Measurements from ENCODE around the gene DOP1A. TPM values are rescaled to one million over a fixed set of nuclear protein-coding genes. Genes with fewer than 3 reads are reported as not detected.
A peak's percentile ranks its signal among the peaks of the same experiment; 100 is the strongest.

Gene DOP1A
- total RNA-seq, 1 donor from 2014 or later: 19.3 TPM

DNA sequence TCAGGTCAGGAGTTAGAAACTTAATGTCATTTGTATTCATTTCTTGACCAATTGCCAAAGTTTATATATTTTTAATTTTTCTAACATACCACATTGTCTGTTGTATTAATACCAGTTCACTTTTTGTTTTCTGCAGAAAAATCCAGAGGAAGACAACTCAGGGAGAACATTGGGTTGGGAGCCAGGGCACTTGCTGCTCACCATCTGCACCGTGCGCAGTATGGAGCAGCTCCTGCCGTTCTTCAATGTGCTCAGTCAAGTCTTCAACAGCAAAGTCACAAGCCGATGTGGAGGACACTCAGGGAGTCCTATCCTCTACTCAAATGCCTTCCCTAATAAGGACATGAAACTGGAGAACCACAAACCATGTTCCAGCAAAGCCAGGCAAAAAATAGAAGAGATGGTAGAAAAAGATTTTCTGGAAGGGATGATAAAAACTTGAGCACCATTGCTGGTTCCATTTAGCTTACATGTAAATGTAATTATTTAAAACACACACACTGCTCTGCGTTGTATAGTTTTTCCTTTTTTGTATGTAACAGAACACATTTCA is 100.3 kb downstream of the DOP1A start:
- no peak overlapping the region for H3K9ac ChIP-seq (ENCODE audit: low read depth in 1 of 3, low read length in 3 of 3)
- no peaks in the 10 kb centered on the region for H3K27me3 ChIP-seq (ENCODE audit: control insufficient read depth in 3 of 3, insufficient read depth in 3 of 3, low read length in 3 of 3)
- H3K4me3 ChIP-seq (ENCODE audit: low read length in 3 of 3): no peak overlapping the region
- no peaks in the 10 kb centered on the region for H3K9me3 ChIP-seq (ENCODE audit: control insufficient read depth in 3 of 3, low read length in 3 of 3)
- no peak overlapping the region for H3K27ac ChIP-seq (ENCODE audit: low read depth, low read length)
- no peaks in the 10 kb centered on the region for H3K4me1 ChIP-seq (ENCODE audit: control insufficient read depth in 3 of 3, insufficient read depth in 3 of 3, low read length in 3 of 3)
- H3K36me3 ChIP-seq (ENCODE audit: control insufficient read depth in 3 of 3, insufficient read depth in 3 of 3, low read length in 3 of 3): peaks cover 25 to 78% (median 54%) of the 10 kb centered on the region in 3 donors

DNA sequence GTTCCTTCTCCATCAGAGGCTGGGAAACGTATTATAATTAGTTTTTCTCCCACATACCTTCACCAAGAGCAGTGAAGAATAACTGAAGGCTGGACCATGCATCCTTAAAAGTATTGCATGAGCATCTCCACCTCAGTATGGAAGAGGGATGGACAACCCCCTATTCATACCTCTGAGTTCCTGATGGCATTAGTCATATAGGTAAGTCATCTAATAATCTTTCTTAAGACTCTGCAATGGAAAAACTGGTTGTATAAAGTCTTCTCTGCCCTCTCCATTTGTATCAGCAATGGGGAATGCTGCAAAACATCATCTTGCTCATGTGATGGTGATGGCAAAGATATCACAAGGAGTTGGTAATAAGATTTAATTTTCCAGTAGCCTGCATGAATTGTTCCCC is 101.1 kb downstream of the DOP1A start:
- H3K36me3 ChIP-seq (ENCODE audit: control insufficient read depth in 3 of 3, insufficient read depth in 3 of 3, low read length in 3 of 3): peaks cover 29 to 81% (median 54%) of the 10 kb centered on the region in 3 donors
- no peak overlapping the region for H3K27ac ChIP-seq (ENCODE audit: low read depth, low read length)
- H3K9ac ChIP-seq (ENCODE audit: low read depth in 1 of 3, low read length in 3 of 3): no peak overlapping the region
- H3K27me3 ChIP-seq (ENCODE audit: control insufficient read depth in 3 of 3, insufficient read depth in 3 of 3, low read length in 3 of 3): no peaks in the 10 kb centered on the region
- no peaks in the 10 kb centered on the region for H3K9me3 ChIP-seq (ENCODE audit: control insufficient read depth in 3 of 3, low read length in 3 of 3)
- no peaks in the 10 kb centered on the region for H3K4me1 ChIP-seq (ENCODE audit: control insufficient read depth in 3 of 3, insufficient read depth in 3 of 3, low read length in 3 of 3)
- H3K4me3 ChIP-seq (ENCODE audit: low read length in 3 of 3): no peak overlapping the region

DNA sequence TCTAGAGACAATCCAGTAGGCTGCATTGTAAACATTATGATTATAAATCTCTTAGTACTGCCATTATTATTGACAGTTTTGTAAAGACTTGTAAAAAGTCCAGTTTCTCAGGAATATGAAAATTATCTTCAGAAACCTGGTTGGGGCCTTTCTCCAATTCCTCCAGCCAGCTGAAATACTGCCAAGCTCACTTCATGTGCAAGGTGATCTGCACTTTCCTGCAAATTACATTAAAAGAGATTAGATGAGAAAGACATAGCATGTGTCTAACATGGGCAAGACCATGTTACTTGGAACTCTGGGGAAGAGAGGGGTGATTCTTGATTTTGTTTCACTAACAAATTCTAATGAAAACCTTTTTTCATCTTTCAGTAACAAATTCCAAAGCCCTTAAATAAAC is 101.6 kb downstream of the DOP1A start:
- Histone ChIP-seq H3K9me3 (ENCODE audit: control insufficient read depth in 3 of 3, low read length in 3 of 3) (no peaks in the 10 kb centered on the region), H3K27me3 (ENCODE audit: control insufficient read depth in 3 of 3, insufficient read depth in 3 of 3, low read length in 3 of 3) (no peaks in the 10 kb centered on the region)

DNA sequence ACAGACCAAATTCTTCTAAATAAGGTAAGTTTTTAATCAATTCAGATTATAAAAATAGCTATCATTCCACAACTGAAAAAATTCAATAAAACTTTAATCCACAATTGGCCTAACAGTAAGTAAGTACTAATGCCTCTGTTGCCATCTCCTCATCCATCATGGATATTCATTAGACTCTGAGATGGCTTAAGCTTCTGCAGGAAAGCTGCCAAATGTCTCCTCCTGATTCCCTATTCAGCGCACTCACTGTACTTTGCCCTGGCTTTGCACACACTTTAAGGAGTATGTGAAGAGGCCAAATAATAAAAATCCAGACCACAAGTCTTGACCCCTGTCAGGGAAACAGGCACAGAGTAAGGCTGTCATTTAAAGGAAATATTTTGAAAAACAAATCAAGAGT is 102.0 kb downstream of the DOP1A start:
- Histone ChIP-seq H3K9me3 (ENCODE audit: control insufficient read depth in 3 of 3, low read length in 3 of 3) (no peaks in the 10 kb centered on the region), H3K9ac (ENCODE audit: low read depth in 1 of 3, low read length in 3 of 3) (no peak overlapping the region), H3K36me3 (ENCODE audit: control insufficient read depth in 3 of 3, insufficient read depth in 3 of 3, low read length in 3 of 3) (peaks cover 29 to 81% (median 51%) of the 10 kb centered on the region in 3 donors), H3K4me3 (ENCODE audit: low read length in 3 of 3) (no peak overlapping the region), H3K27me3 (ENCODE audit: control insufficient read depth in 3 of 3, insufficient read depth in 3 of 3, low read length in 3 of 3) (no peaks in the 10 kb centered on the region), H3K4me1 (ENCODE audit: control insufficient read depth in 3 of 3, insufficient read depth in 3 of 3, low read length in 3 of 3) (no peaks in the 10 kb centered on the region), H3K27ac (ENCODE audit: low read depth, low read length) (no peak overlapping the region)

More for the DNA sequence above, 101.6 kb downstream of the DOP1A start:
- Histone ChIP-seq H3K4me3 (ENCODE audit: low read length in 3 of 3) (no peak overlapping the region), H3K36me3 (ENCODE audit: control insufficient read depth in 3 of 3, insufficient read depth in 3 of 3, low read length in 3 of 3) (peaks cover 29 to 82% (median 51%) of the 10 kb centered on the region in 3 donors), H3K4me1 (ENCODE audit: control insufficient read depth in 3 of 3, insufficient read depth in 3 of 3, low read length in 3 of 3) (no peaks in the 10 kb centered on the region), H3K27ac (ENCODE audit: low read depth, low read length) (no peak overlapping the region), H3K9ac (ENCODE audit: low read depth in 1 of 3, low read length in 3 of 3) (no peak overlapping the region)

DNA sequence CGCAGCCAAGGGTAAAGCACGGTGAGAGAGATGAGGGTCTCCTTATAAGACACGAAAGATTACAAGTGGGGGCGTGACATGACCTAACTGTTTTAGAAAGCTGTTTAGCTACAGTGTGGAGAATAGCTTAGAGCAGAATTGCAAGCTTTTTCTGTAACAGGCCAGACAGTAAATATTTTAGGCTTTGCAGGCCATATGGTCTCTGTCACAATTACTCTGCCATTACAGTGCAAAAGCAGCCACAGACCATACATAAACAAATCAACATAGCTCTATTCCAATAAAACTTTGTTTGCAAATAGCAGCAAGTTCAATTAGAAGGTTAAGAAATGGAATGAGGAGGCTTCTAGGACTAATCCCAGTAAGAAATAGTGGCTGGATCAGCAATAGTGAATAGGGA is 108.8 kb downstream of the DOP1A start:
- H3K36me3 ChIP-seq (ENCODE audit: control insufficient read depth in 3 of 3, insufficient read depth in 3 of 3, low read length in 3 of 3): peaks cover 11 to 58% (median 46%) of the 10 kb centered on the region in 3 donors
- no peaks in the 10 kb centered on the region for H3K9me3 ChIP-seq (ENCODE audit: control insufficient read depth in 3 of 3, low read length in 3 of 3)
- H3K4me1 ChIP-seq (ENCODE audit: control insufficient read depth in 3 of 3, insufficient read depth in 3 of 3, low read length in 3 of 3): no peaks in the 10 kb centered on the region
- H3K9ac ChIP-seq (ENCODE audit: low read depth in 1 of 3, low read length in 3 of 3): no peak overlapping the region
- no peaks in the 10 kb centered on the region for H3K27me3 ChIP-seq (ENCODE audit: control insufficient read depth in 3 of 3, insufficient read depth in 3 of 3, low read length in 3 of 3)
- no peak overlapping the region for H3K27ac ChIP-seq (ENCODE audit: low read depth, low read length)
- no peak overlapping the region for H3K4me3 ChIP-seq (ENCODE audit: low read length in 3 of 3)

DNA sequence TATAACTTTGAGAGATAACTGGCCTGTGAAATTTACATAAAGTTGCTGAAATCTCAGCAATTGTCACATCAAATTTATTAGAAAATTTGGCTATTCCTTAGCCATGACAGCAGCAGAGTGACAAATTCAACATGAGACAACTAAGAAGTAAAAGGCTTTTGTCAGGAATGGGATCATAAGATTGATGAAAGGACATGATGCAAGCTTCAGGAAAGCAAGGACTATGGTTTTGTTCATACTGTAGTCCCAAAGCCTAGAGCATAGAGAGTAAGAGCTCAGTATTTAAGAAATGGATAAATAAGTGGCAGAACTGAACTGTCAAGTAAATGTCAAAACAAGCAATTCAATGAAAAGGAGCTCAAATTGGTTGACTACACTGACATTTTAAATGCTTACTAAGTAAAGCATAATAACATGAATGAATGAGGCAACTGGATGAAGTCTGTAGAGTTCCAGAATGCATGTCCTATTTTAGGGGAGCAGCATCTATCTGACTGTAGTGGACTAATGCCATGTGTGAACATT is 113.0 kb downstream of the DOP1A start:
- Histone ChIP-seq H3K4me1 (ENCODE audit: control insufficient read depth in 3 of 3, insufficient read depth in 3 of 3, low read length in 3 of 3) (no peaks in the 10 kb centered on the region), H3K36me3 (ENCODE audit: control insufficient read depth in 3 of 3, insufficient read depth in 3 of 3, low read length in 3 of 3) (peaks cover 8 to 44% (median 37%) of the 10 kb centered on the region in 3 donors), H3K4me3 (ENCODE audit: low read length in 3 of 3) (no peak overlapping the region), H3K9me3 (ENCODE audit: control insufficient read depth in 3 of 3, low read length in 3 of 3) (no peaks in the 10 kb centered on the region), H3K9ac (ENCODE audit: low read depth in 1 of 3, low read length in 3 of 3) (no peak overlapping the region), H3K27me3 (ENCODE audit: control insufficient read depth in 3 of 3, insufficient read depth in 3 of 3, low read length in 3 of 3) (no peaks in the 10 kb centered on the region), H3K27ac (ENCODE audit: low read depth, low read length) (no peak overlapping the region)

DNA sequence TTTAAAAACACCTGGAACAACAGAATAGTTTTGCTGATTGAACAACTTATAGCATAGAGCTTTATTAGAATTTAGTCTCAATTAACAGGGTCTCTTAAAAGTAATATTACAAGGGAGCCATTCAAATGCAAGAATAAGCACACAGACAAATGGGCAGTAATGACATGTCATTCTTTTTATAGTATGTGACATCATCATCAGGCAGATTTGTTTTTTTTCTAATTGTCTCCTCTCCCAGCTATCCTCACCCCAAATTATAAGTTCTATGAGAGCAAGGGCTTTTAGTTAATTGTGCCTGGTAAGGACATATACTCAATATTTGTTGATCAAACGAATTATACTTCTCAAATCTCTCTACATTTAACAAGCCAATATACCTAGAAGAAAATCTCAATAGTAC is 114.6 kb downstream of the DOP1A start:
- H3K4me1 ChIP-seq (ENCODE audit: control insufficient read depth in 3 of 3, insufficient read depth in 3 of 3, low read length in 3 of 3): no peaks in the 10 kb centered on the region
- no peak overlapping the region for H3K9ac ChIP-seq (ENCODE audit: low read depth in 1 of 3, low read length in 3 of 3)
- no peak overlapping the region for H3K4me3 ChIP-seq (ENCODE audit: low read length in 3 of 3)
- peaks cover 12 to 47% (median 36%) of the 10 kb centered on the region in 3 donors for H3K36me3 ChIP-seq (ENCODE audit: control insufficient read depth in 3 of 3, insufficient read depth in 3 of 3, low read length in 3 of 3)
- no peaks in the 10 kb centered on the region for H3K9me3 ChIP-seq (ENCODE audit: control insufficient read depth in 3 of 3, low read length in 3 of 3)
- no peak overlapping the region for H3K27ac ChIP-seq (ENCODE audit: low read depth, low read length)
- no peaks in the 10 kb centered on the region for H3K27me3 ChIP-seq (ENCODE audit: control insufficient read depth in 3 of 3, insufficient read depth in 3 of 3, low read length in 3 of 3)

DNA sequence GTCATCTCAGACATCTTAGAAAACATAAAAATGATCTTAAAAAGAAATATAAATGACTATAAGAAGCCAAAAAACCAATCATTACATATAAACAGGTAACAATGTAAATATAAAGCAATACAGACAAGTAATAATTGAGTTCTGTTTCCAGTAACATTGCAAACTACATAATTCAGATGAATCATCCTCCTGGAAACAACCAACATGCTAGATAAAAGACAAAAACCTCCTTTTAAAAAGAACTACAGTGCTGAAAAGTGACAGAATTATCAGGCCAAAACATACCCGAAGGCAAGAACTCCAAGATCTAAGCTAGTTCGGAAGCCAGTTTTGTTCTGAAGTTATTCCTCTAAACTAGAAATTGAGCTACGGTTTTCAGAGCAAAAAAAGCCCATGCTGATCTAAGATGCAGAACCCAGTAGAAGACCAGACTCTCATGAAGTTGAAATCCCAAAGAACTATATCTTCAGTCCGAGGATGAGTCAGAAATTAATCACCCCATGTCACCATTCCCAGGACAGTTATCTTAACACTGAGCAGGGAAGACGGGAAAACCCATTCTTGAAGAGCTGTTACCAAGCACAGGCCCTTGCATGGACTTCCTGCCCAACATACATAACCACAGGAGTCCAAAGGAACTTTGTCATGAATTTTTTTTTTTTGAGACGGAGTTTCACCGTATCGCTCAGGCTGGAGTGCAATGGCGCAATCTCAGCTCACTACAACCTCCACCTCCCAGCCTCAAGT is 115.8 kb downstream of the DOP1A start:
- Histone ChIP-seq H3K9me3 (ENCODE audit: control insufficient read depth in 3 of 3, low read length in 3 of 3) (no peaks in the 10 kb centered on the region), H3K27ac (ENCODE audit: low read depth, low read length) (peak overlapping the region; percentile 8), H3K4me1 (ENCODE audit: control insufficient read depth in 3 of 3, insufficient read depth in 3 of 3, low read length in 3 of 3) (no peaks in the 10 kb centered on the region), H3K27me3 (ENCODE audit: control insufficient read depth in 3 of 3, insufficient read depth in 3 of 3, low read length in 3 of 3) (no peaks in the 10 kb centered on the region), H3K36me3 (ENCODE audit: control insufficient read depth in 3 of 3, insufficient read depth in 3 of 3, low read length in 3 of 3) (peaks cover 12 to 36% (median 33%) of the 10 kb centered on the region in 3 donors), H3K9ac (ENCODE audit: low read depth in 1 of 3, low read length in 3 of 3) (no peak overlapping the region), H3K4me3 (ENCODE audit: low read length in 3 of 3) (no peak overlapping the region)

DNA sequence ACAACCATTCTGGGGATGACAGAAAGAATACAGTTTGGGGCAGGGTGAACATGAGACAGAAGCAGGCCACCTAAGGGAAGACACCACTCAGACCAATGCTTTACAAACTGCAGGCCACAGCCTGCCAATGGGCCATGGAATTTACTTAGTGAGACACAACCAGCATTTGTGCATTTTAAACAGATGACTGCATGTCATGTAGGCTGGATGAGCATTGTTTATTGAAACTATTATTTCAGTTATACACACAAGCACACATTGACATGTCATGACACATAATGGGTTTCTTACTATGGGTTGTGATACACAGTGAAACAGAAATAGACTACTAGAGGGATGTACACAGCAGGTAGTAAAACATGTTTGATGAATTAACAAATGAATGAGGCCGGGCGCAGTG is 117.6 kb downstream of the DOP1A start:
- Histone ChIP-seq H3K4me3 (ENCODE audit: low read length in 3 of 3) (no peak overlapping the region), H3K9ac (ENCODE audit: low read depth in 1 of 3, low read length in 3 of 3) (no peak overlapping the region), H3K36me3 (ENCODE audit: control insufficient read depth in 3 of 3, insufficient read depth in 3 of 3, low read length in 3 of 3) (peaks cover 12 to 37% (median 23%) of the 10 kb centered on the region in 3 donors), H3K9me3 (ENCODE audit: control insufficient read depth in 3 of 3, low read length in 3 of 3) (no peaks in the 10 kb centered on the region), H3K27me3 (ENCODE audit: control insufficient read depth in 3 of 3, insufficient read depth in 3 of 3, low read length in 3 of 3) (no peaks in the 10 kb centered on the region), H3K27ac (ENCODE audit: low read depth, low read length) (no peak overlapping the region), H3K4me1 (ENCODE audit: control insufficient read depth in 3 of 3, insufficient read depth in 3 of 3, low read length in 3 of 3) (no peaks in the 10 kb centered on the region)

DNA sequence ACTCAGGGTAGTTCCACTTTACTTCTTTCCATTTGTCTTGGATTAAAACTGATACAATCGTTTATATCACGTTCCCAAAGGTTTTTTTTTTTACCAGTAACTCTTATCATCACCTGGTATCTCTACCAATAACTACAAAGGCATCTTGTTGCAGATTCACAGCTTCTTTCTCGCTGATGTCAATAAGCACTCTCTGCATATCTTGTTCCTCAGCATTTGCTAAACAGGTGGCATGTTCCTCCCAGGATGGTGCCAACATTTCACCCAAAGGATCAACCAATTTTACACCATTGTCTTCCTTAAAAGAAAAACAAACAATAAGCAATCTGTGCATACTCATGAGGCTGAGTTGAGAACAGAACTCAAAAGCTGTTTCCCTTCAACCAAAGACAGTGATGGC is 121.0 kb downstream of the DOP1A start:
- H3K4me3 ChIP-seq (ENCODE audit: low read length in 3 of 3): no peak overlapping the region
- H3K9me3 ChIP-seq (ENCODE audit: control insufficient read depth in 3 of 3, low read length in 3 of 3): no peaks in the 10 kb centered on the region
- no peak overlapping the region for H3K27ac ChIP-seq (ENCODE audit: low read depth, low read length)
- peaks cover 0 to 10% (median 3%) of the 10 kb centered on the region in 3 donors for H3K4me1 ChIP-seq (ENCODE audit: control insufficient read depth in 3 of 3, insufficient read depth in 3 of 3, low read length in 3 of 3)
- no peak overlapping the region for H3K9ac ChIP-seq (ENCODE audit: low read depth in 1 of 3, low read length in 3 of 3)
- H3K36me3 ChIP-seq (ENCODE audit: control insufficient read depth in 3 of 3, insufficient read depth in 3 of 3, low read length in 3 of 3): peaks cover 7 to 22% (median 8%) of the 10 kb centered on the region in 3 donors
- H3K27me3 ChIP-seq (ENCODE audit: control insufficient read depth in 3 of 3, insufficient read depth in 3 of 3, low read length in 3 of 3): no peaks in the 10 kb centered on the region
